ENCODE measurements around the gene MAGI1.

MAGI1 gene

DNA sequence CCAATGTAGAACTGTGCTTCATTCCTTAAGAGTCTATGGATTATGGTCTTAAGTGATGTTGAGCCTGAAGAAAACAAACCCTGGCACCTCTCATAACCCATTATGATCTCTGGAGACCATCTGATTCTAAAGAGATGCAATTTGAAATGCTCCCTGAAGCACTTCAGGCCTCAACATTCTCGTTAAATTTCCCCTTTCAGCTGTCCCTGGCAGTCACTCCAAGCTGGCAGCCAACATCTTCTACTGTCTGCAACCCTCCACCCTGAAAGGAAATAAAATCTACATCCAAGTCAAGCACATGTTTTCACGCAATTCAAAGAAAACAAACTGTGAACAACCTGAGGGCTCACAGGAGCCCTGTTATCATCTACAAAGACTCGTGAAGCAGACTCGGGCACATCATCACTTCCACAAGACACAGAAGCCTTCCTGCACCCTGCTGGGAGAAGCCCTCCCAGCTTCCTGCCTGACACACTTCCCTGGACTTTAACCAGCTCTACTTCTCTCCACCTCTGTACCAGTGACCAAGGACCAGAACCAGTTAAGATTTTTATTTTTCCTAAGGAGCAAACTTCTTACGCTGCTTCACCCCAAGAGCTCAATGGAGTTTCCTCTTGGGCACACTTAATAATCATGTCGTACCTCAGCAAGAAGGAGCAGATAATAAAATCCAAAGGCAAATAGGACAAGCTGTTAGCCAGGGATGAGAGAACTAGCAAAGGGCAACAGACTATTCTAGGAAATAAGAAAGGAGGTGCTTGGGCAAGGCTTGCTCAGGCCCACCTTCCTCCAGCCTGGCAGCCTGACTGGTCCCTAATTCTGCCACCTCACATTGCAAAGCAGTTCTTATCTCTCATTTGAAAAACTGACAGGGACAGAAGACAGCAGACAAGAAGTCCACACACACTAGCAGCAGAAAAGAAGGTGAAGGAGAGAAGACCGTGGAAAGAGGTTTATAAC lies 67.1 kb downstream of the MAGI1 start:
- no peak for DNase-seq (ENCODE audit: low read depth)

DNA sequence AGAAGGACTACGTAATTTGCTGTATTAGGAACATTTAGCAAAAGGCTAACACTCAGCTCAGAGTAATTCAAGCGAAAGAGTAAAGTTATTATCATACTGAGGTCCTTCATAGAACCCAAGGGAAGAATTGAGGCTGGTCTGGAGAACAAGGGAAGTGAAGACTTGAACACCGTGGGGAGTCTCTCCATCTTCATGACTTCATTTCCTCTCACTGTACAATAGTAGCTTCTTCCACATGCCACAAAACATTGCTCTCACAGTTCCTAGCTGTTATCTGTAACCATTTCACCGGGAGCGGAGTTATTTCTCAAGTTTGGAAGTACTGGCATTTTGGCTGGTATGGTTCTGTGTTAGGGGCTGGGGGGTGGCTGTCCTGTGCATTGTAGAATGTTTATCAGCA lies 69.7 kb downstream of the MAGI1 start:
- DNase-seq (ENCODE audit: low read depth): no peak

DNA sequence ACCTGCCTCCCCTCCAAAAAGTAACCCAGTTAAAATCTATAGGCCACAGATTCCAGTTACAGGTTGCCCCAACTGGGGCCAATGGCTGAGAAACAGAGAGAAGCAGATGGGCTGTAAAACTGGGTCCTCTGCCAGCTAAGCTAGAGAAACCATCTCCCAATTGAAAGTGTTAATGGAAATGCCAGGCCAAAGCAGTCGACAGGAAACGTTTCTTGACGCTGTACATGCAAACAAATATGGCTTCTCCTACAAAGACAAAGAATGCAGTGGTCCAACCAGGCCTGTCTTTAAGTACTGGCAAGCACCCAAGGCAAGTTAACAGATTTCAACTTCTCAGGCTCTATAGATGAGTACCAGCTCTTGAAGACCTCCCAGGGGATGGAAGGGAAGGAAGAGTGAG lies 71.3 kb downstream of the MAGI1 start:
- no peak for DNase-seq (ENCODE audit: low read depth)

DNA sequence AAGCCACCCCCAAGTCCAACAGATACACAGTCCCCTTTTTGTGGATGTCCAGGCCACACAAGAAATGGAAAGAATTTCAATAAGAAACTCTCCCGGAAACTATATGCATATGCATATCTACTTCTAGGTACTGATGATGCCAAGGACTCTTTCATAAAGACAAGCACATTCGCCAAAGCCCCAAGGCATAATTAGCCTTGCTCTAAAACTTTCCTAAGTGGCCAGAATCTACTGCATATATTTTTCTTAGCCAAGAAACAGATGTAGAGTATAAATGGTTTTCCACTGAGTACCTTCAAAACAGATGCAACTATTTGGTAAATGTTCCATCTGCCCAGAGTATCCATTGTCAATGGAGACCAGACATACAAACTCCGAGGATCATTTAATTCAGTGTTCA lies 73.9 kb downstream of the MAGI1 start:
- DNase-seq (ENCODE audit: low read depth): no peak

DNA sequence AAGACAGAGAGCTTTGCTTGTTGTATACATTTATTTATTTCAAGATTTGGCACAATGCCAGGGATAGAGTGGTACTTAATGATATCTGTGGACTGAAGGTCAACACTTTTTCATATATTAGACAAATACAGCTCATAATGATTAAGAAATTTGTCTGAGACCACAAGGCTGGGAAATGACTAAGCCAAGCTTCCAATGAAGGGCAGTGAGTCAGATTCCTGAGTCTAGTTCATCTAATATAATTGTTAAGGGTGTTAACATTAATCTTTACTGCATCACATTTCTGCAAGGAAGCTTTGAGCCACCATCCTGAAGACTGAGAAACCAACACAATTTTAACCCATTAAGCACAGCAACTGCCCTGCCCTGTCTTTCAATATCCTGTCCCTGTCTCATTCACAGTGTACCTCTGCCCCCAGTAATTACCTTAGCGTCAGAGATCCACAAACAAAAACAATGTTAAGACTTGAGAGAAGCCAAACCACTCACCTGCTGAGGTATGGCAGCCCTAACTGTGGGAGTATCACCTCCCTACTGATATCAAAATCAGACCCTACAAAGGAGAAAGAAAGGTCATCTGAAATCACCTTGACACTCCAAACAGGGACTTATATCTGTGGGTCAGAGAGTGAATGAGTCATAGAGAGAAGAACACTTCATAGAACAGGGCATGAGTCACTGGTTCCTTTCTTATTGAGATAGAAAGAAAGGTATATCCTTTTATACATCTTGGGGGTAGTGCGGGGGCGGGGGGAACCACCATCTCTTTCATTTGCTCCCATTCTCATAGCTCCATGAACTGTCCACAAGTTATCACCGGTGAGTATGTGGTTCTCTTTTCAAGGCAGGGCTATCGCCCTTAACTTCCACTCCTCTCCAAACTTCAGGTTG lies 74.7 kb downstream of the MAGI1 start:
- DNase-seq (ENCODE audit: low read depth): peak; percentile 96

DNA sequence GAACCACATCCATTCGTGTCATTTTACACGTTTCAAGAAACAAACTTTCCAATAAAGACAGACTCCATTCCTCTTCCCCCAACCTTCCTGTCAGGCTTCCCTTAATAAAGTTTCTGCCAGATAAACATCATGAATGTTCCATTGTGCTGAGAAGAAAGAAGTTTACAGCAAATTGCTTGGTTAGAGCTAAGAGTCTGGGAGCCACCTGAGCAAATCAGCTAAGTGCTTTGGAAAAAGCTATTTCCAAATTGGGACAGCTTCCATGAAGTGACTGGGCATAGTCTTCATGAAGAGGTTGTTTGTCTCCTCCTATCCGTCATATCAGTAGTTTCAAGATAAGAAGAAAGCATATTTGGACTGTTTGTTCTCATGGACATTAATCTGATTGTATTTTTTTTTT lies 77.0 kb downstream of the MAGI1 start:
- DNase-seq (ENCODE audit: low read depth): peak; percentile 78

DNA sequence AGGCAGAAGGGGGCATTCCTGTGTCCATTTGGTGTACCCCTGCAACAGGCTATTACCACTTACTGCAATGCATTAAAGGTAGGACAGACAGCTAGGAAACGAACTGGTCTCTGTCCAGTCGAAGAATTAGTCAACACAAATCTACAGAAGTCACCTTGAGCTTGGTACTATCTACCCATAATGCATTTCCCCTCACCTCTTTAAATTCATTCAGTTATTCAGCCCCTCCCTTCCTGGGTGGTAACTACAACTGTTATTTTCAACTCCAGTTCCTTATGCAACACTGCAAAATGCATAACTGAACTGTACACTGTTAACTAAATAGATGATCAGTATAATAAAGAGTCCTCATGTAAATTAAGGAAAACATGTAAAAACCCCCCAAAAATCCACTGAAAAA lies 77.6 kb downstream of the MAGI1 start:
- DNase-seq (ENCODE audit: low read depth): no peak

DNA sequence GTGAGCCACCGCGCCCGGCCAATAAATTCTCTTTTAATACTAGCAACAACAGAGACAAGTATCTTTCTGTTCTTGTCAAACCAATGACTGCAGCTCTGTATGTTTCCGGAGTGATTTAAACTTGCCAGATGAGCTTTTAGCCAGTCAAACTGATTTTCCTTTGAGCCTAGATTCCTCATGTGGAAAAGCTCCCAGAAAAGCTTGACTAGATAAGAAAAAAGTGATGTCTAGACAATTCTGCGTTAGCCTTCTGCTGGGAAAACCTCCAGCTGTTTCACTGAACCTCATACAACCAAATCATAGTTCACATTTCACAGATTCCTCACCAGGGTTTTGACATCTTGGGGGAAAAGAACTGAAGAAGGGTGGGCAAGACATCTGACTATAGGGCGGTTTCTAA lies 78.6 kb downstream of the MAGI1 start:
- peak; percentile 85 for DNase-seq (ENCODE audit: low read depth)

DNA sequence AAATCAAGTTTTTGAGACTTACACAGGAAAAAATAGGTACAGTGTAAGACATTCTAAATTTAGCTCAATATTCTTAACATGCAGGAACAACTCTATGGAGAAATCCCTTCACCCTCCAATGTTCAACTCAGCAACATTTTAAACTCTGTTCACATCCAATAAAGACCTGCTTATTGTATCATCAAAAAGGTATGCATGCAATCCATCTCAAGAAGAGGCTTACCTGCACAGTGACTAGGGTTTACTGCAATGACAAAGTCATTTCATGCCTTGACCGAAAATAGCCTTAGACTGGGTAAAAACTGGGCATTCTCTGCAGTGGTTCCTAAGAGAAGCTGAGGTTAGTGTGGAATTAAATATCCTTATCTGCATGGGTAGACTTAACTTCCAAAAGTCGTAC lies 80.5 kb downstream of the MAGI1 start:
- no peak for DNase-seq (ENCODE audit: low read depth)

DNA sequence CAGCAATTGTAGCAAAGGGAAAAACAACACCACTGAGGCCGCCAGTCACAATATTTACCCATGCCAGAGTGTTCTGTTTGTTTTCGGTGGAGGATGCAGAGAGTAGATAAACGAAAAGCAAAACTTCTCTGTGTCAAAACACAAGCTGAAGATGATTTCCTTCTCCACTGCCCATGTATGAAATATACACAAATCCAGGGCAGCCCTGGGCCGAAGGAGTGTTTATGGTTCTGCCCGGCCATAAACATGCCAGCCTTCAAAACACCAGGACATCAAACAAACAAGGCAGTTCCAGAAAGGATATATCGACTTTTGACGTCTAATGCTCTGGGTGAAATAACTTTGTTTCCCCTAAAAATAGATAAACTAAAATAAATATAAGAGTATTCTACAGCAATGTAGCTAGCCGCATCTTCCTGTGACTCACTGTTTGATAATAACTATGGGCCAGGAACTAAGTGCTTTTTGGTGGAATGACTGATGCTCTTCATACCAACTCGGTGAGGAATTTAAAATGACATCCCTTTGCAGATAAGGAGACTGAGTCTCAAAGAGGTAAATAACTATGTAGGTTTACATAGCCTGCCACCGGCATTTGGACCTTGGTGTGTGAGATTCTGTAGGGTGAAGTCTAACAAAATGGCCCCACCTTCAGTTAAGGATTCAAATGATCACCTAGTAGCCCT lies 82.8 kb downstream of the MAGI1 start:
- peak; percentile 81 for DNase-seq (ENCODE audit: low read depth)

DNA sequence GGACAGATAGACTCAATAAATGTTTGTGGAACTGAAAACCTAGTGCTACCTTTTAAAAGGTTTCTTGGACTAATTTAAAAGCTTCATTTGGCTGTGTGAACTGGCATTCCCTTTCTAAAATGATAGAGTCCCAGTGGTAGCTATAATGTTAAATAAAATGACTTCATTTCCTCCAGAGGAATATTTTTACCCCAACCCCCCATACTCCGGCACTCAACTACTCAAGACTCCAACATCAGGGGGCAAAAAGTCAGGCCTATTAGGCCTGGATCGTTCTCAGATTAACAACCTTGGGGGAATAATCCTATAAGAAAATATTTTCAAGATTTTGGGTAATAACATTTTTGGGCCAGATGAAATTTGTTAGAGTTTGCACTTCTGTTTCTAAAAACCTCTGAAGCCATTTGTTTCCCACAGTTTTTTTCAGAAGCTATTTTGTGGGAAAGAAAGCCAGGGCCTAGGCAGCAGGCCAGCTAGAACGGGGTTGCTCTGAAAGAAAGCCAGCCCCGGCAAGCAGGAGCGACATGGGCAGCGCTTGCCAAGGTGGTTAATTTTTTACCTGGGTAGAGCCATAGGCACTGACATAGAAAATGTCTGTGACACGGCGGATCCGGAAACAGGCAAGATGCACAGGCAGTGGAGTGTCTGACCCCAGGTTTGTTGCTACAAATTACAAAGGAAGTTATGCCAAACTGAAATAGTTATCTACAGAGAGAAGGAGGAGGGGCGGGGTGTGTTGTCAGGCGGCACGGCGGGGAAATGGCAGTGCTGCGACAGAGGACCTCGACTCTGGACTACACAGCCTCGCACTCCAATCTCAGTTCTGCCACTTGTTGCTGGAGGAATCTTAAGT lies 84.6 kb downstream of the MAGI1 start:
- no peak for DNase-seq (ENCODE audit: low read depth)

DNA sequence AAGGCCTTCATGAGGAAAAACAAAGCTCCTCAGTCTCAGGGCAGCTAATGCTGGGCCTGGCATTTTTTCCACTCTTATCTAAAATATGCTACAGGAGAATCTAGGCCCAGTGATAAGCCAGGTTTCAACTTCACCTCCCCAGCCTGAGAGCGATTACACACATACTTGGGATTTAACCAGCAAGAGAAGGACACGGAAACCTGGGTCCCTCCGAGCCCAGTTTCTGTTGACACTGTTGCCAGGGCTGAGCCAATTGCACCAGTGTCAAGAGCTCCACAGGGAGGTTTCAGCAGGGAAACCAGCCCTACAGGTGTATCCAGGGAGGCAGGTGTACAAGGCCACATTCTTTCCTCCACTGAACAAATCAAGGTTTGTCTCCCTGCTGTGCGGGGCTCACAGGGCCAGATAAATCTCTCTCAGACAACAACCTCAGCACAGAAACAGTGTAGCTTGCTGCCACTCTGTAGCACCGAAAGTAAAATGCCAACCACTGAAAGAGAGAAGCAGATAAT lies 85.4 kb downstream of the MAGI1 start:
- peak; percentile 87 for DNase-seq (ENCODE audit: low read depth)

DNA sequence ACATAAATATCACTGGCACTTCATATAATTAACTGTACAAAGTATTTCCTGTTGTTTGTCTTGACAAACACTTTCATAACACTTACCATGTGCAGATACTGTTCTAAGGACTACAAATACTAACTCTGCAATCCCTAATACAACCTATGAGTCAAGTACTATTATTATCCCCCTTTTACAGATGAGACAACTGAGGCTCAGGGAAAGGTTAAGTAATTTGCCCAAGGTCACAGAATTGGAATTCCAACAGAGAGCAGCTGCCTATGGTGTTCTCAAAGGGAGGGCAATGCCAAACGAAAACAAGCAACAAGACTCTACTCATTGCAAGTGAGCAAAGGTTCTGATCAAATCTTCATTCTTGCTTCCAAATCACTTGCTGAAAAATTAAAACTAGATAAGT lies 85.9 kb downstream of the MAGI1 start:
- DNase-seq (ENCODE audit: low read depth): no peak

DNA sequence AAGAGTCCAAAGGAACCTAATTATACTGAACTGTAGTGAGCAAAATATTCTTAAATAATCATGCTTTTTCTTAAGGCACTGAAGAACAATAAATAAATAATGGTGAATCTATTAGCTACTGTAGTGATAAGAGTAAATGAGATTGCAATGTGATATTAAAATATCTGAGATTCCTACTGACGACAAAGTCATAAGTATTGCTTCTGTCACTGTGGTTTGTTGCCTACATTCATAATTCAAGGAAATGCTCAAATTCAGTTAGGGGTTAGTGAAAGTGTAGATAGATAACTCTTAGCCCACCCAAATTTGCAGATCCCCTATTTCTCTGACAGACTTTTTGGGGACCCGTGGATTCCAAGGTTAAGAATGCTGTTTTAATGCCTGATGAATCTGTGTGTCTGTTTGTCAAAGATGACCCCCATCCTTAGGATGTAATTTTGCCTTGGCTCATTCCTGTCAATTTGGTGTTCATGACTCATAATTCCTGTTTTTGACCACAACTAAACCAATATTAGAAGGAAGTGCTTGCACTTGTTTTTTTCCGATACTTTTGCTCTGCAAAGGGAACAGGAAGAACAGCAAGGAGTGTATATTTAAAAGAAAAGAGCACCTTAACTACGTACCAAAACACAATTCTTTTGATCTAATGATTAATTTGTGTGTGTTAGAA lies 86.7 kb downstream of the MAGI1 start:
- DNase-seq (ENCODE audit: low read depth): no peak

DNA sequence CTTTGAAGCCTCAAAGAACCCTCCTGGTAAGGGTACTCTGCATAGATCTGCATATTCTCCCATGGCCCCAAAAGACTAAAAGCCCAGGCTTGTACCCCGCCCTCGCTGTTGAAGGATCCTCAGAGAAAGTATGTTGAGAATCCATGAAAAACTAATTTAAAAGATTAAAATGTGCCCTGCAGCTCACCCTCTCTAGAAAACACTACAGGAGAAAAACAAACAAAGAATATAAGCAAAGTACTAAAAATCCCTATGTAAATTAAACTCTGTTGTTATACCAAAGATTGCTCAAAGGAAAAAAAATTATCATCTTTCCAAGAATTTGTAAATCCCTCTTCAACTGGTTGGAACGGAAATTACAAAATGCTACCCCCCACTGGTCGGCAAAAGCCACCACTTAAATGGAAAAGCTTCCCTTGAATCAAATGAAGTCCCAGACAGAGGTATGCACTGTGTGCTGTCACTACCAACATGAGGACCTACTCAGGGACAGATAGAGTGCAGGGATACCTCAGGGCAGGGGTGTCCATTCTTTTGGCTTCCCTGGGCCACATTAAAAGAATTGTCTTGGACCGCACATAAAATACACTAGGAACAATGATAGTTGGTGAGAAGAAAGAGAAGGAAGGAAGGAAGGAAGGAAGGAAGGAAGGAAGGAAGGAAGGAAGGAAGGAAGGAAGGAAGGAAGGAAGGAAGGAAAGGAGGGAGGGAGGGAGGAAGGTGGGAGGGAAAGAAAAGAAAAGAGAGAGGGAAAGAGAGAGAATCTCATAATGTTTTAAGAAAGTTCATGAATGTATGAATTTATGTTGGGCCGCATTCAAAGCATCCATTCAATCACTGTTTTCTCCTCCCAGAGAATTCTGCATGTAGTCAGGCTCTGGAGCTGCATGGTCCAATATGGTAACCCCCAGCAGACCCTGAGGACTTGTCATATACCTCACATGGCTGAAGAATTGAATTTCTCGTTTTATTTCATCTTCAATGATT lies 88.1 kb downstream of the MAGI1 start:
- DNase-seq (ENCODE audit: low read depth): peak; percentile 48

DNA sequence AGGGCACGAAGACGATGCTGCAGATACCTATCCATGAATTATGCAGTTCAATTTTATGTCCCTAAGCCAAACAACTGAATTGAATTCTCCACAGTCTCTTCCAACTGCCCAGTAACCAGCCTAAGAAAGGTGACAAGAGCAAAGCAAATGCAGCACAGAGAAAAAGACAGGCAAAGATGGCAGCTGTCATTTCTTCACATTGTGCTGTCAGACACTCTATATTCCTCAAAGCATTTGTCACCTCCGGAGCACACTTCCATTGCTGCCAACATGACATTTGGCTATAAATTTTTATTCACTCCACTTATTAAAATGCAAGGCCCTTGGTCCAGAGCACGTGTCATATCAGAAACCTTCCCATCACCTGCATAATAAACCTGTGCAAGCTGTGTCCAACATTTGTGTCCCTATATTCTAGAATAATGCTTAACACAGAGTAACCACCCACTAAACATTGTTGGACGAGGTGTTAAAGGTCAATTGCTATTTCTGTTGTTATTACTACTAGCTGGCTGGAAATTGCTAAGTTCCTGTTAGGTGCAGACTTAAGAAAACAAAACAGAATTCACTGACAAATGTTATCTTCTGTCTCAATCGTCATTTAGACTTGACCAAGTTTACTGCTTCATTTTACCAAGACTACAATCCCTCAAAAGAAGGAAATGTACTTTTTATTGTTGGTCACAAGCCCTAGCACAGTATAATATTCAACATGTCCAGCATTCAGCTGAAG lies 89.7 kb downstream of the MAGI1 start:
- no peak for DNase-seq (ENCODE audit: low read depth)

DNA sequence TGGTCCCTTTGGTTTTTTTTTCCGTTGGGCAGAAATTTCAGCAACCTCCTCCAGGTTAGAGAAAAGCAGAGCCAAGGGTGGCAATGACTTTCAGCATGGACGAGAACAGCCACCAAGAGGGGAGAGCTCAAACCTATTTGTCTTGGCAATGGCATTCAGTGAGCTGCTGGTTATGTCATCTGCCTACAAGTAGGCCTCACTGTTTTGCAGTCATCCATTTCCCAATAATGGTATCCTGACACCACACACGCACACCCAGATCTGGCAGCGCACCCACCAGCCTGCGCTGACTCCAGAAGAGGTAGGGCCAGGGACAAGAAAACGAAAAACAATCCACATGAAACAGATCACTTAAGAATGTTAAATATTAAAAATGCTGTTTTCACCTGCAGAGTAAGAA lies 92.3 kb downstream of the MAGI1 start:
- DNase-seq (ENCODE audit: low read depth): peak; percentile 65

DNA sequence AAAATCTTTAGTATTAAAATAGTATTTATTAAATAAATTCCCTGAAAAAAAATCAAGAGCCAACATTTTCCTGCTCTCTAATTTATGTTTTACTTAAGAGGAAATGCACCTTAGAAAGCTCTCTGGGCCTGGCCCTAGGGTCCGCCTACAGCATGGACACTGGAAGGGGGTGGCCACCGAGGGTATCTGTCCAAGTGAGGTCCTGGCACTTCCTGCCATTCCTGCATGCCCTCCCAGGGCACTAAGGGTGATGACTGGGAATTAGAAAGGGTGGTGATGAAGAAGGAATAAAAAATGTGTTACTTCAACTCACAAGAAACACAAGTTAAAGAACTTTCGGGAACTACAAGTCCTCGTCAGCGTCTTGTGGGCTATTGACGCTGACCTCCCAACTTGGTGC lies 92.8 kb downstream of the MAGI1 start:
- no peak for DNase-seq (ENCODE audit: low read depth)

DNA sequence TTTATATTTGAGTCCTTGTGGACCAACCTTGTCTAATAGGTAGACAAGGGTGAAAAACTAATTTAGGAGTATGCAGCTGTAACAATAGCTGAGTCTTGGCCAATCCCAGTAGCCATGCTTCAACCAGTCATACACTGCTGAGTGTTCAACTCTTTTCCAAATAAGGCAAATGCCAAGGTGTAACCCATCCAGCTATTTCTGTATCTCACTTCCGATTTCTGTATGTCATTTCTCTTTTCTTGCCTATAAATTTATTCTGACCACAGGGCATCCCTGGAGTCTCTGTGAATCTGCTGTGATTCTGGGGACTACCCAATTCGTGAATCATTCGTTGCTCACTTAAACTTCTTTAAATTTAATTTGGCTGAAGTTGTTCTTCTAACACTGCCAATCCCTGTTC lies 93.2 kb downstream of the MAGI1 start:
- no peak for DNase-seq (ENCODE audit: low read depth)
